GM12864 (cell line): ENCODE data around the gene CRABP2.

Source experiments
- DNase-seq: peaks from one replicate; pipeline ENCODE4 v3.0.0-alpha.2; 2011; ENCODE audit warnings: low read depth
- H3K4me3 ChIP-seq: 2 replicates; pipeline ENCODE4 v1.5.1; 2011; ENCODE audit warnings: mild to moderate bottlenecking, low read depth, low read length, control low read depth
- CTCF ChIP-seq: IDR thresholded peaks from 2 replicates; pipeline ENCODE4 v1.5.1; 2011; ENCODE audit warnings: low read depth, mild to moderate bottlenecking, moderate library complexity, low read length, control low read depth, inconsistent platforms; ENCODE audit errors: missing control alignments

The CRABP2 gene

DNA sequence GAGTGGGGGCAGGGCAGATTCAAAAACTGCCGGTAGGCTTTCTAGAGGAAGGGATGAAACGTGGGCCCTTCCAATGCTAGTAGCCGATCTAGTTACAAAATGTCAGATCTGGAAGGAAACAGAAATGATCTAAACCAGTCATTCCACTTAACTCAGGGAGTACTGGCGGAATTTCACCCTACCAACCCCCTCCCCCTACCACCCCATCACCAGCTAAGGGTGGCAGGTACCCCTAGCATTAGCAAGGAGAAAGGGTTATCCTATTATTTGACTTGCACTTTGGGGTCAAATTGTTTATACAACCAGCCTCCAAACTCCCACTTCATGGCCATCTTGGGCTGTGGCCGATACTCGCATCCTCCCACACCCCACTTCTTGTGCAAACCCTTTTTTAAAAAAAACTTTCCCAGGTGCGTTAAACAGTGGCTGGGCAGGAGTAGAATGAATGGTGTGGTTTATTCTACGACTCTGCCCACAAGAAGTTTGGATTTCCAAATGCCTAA lies 36.1 kb upstream of the CRABP2 start:
- DNase-seq, result no peak
- H3K4me3 ChIP-seq, result peak overlapping the region; percentile 42
- no peak for TF ChIP-seq CTCF

DNA sequence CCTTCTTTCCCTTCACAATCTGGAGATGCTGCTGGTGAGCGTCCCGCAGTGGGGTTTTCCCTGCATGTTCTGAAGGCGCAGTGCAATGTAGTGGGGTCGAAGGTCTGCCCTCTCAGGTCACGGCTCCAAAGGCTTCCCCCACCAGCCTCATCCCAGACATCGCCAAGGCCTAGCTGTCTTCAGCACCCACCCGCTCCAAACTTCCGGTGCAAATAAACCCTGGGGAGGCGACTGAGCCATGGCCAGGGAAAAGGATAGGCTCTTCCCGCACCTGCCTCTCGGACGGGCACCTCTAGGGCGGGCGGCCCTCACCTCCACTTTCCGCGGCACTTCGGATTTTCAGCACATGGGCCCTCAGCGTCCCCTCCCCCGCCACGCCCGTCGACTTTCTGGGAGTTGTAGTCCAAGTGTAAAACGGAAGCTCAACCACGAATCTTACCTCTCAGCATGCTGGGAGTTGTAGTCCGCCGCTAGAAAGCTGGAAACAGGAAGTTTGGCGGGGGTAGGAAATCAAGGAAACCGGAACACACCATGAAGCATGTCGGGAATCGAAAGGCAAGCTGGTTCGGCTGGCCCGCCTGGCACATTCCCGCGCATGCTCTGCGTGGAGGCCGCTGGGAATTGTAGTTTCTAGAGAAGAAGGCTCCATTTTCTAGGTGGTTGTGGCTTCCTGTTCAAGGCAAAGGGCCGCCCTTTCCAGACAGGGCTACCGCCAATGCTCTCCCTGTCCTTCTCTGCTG lies 35.5 kb upstream of the CRABP2 start, which contains the start of gene MRPL24:
MRPL24 (minus strand) TSS at position 348 of the 740 bp plus-strand sequence. CDS start 2,384 bp downstream, outside the sequence.
- H3K4me3 ChIP-seq, result peak within 1 kb of the TSS; percentile 88

DNA sequence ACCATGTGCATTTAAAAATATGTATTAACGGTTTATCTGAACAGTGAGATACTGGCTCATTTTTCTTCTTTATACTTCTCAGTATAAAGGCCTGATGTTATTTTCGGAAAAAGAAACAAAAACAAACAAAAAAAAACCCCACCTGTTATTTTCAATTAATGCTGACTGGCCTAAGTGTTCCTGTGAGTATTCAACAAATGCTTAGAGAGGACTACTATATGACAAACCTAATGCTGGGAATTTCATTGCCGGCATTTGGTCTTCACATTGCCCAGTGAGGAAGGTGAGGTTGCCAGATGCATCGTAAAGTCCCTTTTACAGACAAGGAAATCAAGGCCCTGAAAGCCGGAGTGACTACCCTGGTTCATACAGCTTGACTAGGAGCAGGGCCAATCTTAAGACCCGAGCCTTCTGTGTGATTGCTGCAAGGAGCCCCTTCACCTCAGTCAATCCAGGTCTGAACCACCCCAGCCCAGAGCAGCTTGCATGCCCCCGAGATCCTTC lies 34.9 kb upstream of the CRABP2 start:
- no peak for DNase-seq
- H3K4me3 ChIP-seq, result peak overlapping the region; percentile 88
- TF ChIP-seq CTCF, result no peak

More for the DNA sequence above, 35.5 kb upstream of the CRABP2 start, which contains the start of gene MRPL24:
- peak; percentile 99 for DNase-seq
- TF ChIP-seq CTCF, result no peak

DNA sequence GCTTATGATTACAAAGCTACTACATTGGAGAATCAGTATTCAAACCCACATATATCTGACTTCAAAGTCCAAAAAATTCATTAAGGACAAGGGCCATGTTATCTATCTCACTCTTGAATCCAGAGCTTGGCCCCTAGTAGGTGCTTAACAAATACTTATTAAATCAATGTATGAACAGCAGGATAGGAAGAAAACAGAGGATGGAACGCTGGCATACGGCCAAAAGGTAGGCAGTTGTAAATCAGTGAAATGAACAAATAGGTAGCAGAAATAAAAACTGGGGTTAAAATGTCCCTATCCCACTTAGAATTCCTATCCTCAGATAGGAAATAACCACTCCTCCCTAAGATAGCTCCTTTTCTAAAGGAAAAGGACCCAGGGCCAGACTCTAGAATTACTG lies 33.5 kb upstream of the CRABP2 start:
- TF ChIP-seq CTCF, result no peak
- H3K4me3 ChIP-seq, result no peak overlapping the region
- no peak for DNase-seq

DNA sequence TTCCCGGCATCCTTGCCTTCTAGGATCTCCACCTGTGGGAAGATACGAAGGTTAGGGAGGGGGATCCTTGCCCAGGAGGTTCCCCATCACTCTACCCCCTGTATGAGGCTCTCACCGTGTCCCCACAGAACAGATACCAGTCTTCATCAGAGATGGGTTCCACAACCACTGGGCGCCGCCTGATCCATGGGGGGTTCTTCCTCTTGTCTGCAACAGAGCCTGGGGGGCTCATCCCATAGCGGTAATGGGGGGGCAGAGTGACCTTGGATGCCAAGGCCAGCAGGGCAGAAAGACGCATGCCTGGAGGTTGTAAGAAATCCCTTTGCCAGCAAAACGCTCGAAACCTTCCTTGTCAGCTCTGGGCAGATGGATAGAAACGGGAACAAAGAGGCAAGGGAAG lies 33.0 kb upstream of the CRABP2 start:
- no peak overlapping the region for H3K4me3 ChIP-seq
- DNase-seq, result no peak
- no peak for TF ChIP-seq CTCF

GRCh38 chr1:156733989-156734584 lies 28.7 kb upstream of the CRABP2 start:
- no peak for TF ChIP-seq CTCF
- no peak for DNase-seq
- no peak overlapping the region for H3K4me3 ChIP-seq
